Gastrocnemius medialis (tissue), 4 donors: ENCODE measurements around the gene RCVRN. TPM values are rescaled to one million over a fixed set of nuclear protein-coding genes. Genes with fewer than 3 reads are reported as not detected.
A peak's percentile ranks its signal among the peaks of the same experiment; 100 is the strongest.
"Not testable (repeated sequence)": the region's sequence is repeated elsewhere in the genome, so short reads cannot be mapped to it uniquely, and the experiment has no call there.

ENCODE experiments used
- ATAC-seq, 2 donors: fragments of 150-250 bp; one replicate each; pipeline ENCODE4 v1.9.1; 2016
- DNase-seq, 2 donors: peaks; one replicate each; pipeline ENCODE4 v3.0.0-alpha.2; 2019
- H3K27ac ChIP-seq, 4 donors: fragments of 200-600 bp; sonication (generic); 1 replicate in 1 of 4; 2 replicates in 3 of 4; pipeline ENCODE4 v1.5.1; 2016 to 2018; ENCODE audit warnings: mild to moderate bottlenecking in 2 of 4, moderate library complexity in 1 of 4
- H3K27me3 ChIP-seq, 3 donors: fragments of 200-600 bp; sonication (generic) in 2 of 3; 1 replicate in 1 of 3; 2 replicates in 2 of 3; pipeline versions ENCODE4 v1.5.1 to v1.6.0; 2016 to 2019; ENCODE audit warnings: mild to moderate bottlenecking in 1 of 3, moderate library complexity in 1 of 3
- H3K36me3 ChIP-seq, 2 donors: fragments of 200-600 bp; sonication (generic) in 1 of 2; one replicate each; pipeline ENCODE4 v1.5.1; 2017 to 2018
- H3K4me1 ChIP-seq, 2 donors: fragments of 200-600 bp; sonication (generic) in 1 of 2; one replicate each; pipeline ENCODE4 v1.5.1; 2016 to 2017; ENCODE audit warnings: mild to moderate bottlenecking in 2 of 2
- H3K4me3 ChIP-seq, 4 donors: fragments of 200-600 bp; sonication (generic) in 3 of 4; 1 replicate in 1 of 4; 2 replicates in 3 of 4; pipeline ENCODE4 v1.5.1; 2016 to 2019; ENCODE audit warnings: mild to moderate bottlenecking in 2 of 4
- H3K9me3 ChIP-seq, 3 donors: fragments of 200-600 bp; sonication (generic) in 2 of 3; 1 replicate in 1 of 3; 2 replicates in 2 of 3; pipeline ENCODE4 v1.5.1; 2016 to 2019
- POLR2A ChIP-seq, 2 donors: fragments of 450-650 bp; IDR thresholded peaks; one replicate each; pipeline ENCODE4 v1.6.1; 2017; ENCODE audit warnings: antibody characterized with exemption in 2 of 2, mild to moderate bottlenecking in 2 of 2, moderate library complexity in 2 of 2
- in situ Hi-C, 4 donors: fragments of 200-750 bp; cut with MboI; loops; one replicate each; pipeline versions ENCODE4 v1.15.0 to v1.8.0; 2017; ENCODE audit warnings: low sequenced_read_pairs in 4 of 4
- intact Hi-C: fragments of 100-400 bp; cut with DNase I; formaldehyde crosslinking; loops from one replicate; pipeline ENCODE4 v1.15.1; 2023; ENCODE audit warnings: low total_unique reads
- total RNA-seq, 4 donors: library from RNA; depleted of rRNA; stranded (reverse); fragments of >200 nt; gene quantifications; one replicate each; pipeline versions ENCODE4 v1.1.0 to v1.2.3, GENCODE V29; 2016
- TF ChIP-seq, protein P1 (sequence below), 5 experiments: fragments of 450-650 bp in 3 of 5; fragments of 200-600 bp in 2 of 5; sonication (generic) in 2 of 5; IDR thresholded peaks in 4 of 5; conservative IDR thresholded peaks in 1 of 5; 1 replicate in 4 of 5; 2 replicates in 1 of 5; pipeline ENCODE4 v1.5.1; 2016 to 2019; ENCODE audit warnings: antibody characterized with exemption in 5 of 5, mild to moderate bottlenecking in 3 of 5, moderate library complexity in 3 of 5

RCVRN gene
- total RNA-seq, 4 donors from 2014 or later = not detected

DNA sequence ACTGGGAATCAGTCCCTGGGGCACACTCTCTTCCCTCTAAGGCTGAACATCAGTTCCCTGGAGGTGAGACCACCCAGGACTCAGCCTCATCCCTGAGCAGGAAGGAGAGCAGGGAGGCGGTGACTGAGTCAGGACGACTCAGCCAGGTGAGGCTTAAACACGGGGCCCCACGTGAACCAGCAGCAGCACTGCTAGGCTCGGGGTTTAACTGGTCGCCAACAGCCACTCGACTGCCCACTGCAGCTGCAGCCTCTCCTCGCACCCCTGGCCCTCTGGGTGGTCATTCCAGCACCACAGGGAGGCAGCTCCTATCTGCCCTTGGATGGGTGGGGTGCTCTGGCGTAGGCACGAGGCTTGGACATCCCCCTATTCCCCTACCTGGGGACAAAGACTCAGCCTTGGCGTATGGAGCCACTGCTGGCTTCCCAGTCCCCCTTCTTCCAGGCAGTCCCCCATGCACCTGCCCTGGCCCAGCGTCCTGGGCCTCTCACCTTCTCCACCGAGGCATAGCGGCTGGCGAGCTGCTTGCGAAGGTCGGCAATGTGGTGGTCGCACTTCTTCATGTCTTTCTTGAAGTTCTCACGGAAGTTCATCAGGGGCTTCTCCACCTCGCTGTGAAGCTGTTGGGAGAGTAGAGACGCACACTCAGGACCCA is 21.2 kb upstream of the RCVRN start:
- TF ChIP-seq POLR2A (IDR thresholded peaks at IDR 0.05) = no peak
- TF ChIP-seq, protein P1, sequence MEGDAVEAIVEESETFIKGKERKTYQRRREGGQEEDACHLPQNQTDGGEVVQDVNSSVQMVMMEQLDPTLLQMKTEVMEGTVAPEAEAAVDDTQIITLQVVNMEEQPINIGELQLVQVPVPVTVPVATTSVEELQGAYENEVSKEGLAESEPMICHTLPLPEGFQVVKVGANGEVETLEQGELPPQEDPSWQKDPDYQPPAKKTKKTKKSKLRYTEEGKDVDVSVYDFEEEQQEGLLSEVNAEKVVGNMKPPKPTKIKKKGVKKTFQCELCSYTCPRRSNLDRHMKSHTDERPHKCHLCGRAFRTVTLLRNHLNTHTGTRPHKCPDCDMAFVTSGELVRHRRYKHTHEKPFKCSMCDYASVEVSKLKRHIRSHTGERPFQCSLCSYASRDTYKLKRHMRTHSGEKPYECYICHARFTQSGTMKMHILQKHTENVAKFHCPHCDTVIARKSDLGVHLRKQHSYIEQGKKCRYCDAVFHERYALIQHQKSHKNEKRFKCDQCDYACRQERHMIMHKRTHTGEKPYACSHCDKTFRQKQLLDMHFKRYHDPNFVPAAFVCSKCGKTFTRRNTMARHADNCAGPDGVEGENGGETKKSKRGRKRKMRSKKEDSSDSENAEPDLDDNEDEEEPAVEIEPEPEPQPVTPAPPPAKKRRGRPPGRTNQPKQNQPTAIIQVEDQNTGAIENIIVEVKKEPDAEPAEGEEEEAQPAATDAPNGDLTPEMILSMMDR (IDR thresholded peaks at IDR 0.05 in 4 of 5, conservative IDR thresholded peaks at IDR 0.05 in 1 of 5) = no peak
- Histone ChIP-seq H3K4me1 (no peaks in the 10 kb centered on the region), H3K27ac (no peak overlapping the region), H3K9me3 (no peaks in the 10 kb centered on the region), H3K4me3 (no peak overlapping the region), H3K27me3 (peaks cover 0 to 3% (median 0%) of the 10 kb centered on the region in 3 donors), H3K36me3 (no peaks in the 10 kb centered on the region)
- DNase-seq (no peak), ATAC-seq (no peak)
- intact Hi-C loops (no loop called here), in situ Hi-C loops (loop anchor here in 1 of 4 donors (10.0 kb wide), 1 partner anchor 299 kb away; no protein-coding TSS in a partner anchor)

DNA sequence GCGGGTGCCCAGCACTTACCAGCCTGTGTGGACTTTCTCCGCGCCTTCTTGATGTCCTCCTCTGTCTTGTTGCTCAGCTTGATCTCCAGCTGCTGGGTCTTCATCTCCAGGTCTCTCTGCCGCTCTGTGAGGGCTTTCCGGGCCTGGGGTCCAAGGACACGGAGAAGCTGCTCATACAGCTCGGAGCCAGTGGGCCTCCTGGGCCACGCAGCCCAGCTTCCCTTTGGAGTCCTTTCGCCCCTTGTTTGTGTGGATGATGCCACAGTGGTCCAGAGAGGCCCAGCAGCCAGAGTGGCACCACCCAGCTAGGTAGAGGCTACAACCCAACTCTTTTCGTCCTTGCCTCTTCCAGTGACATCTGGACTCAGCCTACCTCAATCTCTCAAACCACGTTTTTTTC is 20.4 kb upstream of the RCVRN start:
- DNase-seq = no peak
- intact Hi-C loops = loop anchor here (2.0 kb wide), 1 partner anchor 33 kb away; no protein-coding TSS in a partner anchor
- no peak for ATAC-seq
- Histone ChIP-seq H3K4me1 (no peaks in the 10 kb centered on the region), H3K9me3 (no peaks in the 10 kb centered on the region), H3K4me3 (no peak overlapping the region), H3K27me3 (no peaks in the 10 kb centered on the region), H3K36me3 (no peaks in the 10 kb centered on the region), H3K27ac (no peak overlapping the region)
- in situ Hi-C loops = loop anchor here in 1 of 4 donors (10.0 kb wide), 1 partner anchor 299 kb away; no protein-coding TSS in a partner anchor
- TF ChIP-seq, protein P1 (IDR thresholded peaks at IDR 0.05 in 4 of 5, conservative IDR thresholded peaks at IDR 0.05 in 1 of 5) = no peak
- TF ChIP-seq POLR2A (IDR thresholded peaks at IDR 0.05) = no peak

DNA sequence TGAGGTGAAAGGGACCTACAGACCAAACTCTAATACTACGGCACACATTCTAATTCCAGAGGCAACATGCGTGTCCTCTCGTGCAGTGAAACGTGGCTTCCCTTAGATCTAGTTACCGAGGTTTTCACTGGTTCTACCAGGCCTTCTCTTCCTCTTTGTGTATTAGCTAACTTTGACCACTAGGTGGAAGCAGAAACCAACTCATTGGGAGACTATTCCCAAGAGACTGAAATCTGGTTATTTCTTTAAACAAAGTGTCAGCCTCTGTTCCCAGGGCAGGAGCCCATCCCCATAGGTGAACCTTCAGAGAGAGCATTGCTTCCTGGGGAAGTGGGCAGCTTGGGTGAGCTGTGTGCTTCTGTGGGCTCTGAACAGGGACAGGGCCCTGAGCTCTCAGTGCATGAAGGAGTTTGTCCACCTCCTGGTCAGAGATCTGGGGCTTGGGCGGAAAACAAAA is 19.7 kb upstream of the RCVRN start:
- intact Hi-C loops = loop anchor here (2.0 to 5.0 kb wide), 3 partner anchors 34 to 688 kb away; no protein-coding TSS in a partner anchor
- in situ Hi-C loops = loop anchor here in 3 of 4 donors (10.0 to 25.0 kb wide), 4 partner anchors 112 to 688 kb away; partner anchors contain the start of gene GSG1L2 (in 1 of the 3)
- Histone ChIP-seq H3K4me3 (no peak overlapping the region), H3K36me3 (no peaks in the 10 kb centered on the region), H3K4me1 (no peaks in the 10 kb centered on the region), H3K9me3 (no peaks in the 10 kb centered on the region), H3K27ac (no peak overlapping the region), H3K27me3 (no peaks in the 10 kb centered on the region)
- DNase-seq (no peak), ATAC-seq (peak; percentile 76 to 89)
- TF ChIP-seq, protein P1 (IDR thresholded peaks at IDR 0.05 in 4 of 5, conservative IDR thresholded peaks at IDR 0.05 in 1 of 5) = peak; percentile 61 to 78 (median 76)
- TF ChIP-seq POLR2A (IDR thresholded peaks at IDR 0.05) = no peak

DNA sequence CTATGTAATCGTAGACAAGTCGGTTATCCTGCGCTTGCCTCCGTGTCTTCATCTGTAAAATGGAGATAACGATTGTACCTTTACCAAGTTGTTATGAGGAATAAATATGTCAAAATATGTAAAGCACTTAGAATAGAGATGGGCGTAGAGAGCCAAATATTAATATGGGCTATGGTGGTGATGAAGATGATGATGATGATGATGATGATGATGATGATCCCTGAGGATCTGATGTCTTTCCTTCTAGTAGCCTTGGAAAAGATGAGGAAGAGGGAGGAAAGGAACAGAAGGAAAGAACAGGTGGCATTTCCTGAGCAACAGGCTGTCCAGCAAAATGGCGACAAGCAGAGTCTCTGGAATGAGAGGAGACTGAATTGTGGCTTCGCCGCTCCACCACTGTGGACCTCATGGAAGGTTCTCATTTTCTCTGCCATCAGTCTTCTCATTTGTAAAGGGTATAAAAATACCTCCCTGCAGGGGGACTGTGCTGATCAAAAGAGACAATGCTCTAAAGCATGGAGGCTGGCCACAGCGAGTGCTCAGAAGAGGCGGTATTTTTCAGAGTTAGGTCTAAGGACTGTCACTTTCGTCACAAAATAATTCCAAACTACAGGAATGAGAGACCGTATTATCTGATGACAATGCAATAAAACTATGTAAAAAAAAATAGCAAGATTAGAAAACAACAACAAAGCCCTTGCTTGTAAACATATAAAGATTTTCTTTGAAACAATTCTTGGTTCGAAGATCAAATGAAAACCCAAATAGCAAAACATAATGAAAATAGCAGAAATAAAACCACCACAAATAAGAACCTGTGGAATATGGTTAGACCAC is 17.2 kb upstream of the RCVRN start:
- intact Hi-C loops = loop anchor here (5.0 kb wide), 2 partner anchors 305 to 690 kb away; no protein-coding TSS in a partner anchor
- no peak for DNase-seq
- H3K4me3 ChIP-seq = no peak overlapping the region
- no peaks in the 10 kb centered on the region for H3K36me3 ChIP-seq
- TF ChIP-seq, protein P1 (IDR thresholded peaks at IDR 0.05 in 4 of 5, conservative IDR thresholded peaks at IDR 0.05 in 1 of 5) = no peak
- TF ChIP-seq POLR2A (IDR thresholded peaks at IDR 0.05) = no peak
- no peak for ATAC-seq
- H3K4me1 ChIP-seq = no peaks in the 10 kb centered on the region
- H3K27me3 ChIP-seq = no peaks in the 10 kb centered on the region
- H3K9me3 ChIP-seq = no peaks in the 10 kb centered on the region
- H3K27ac ChIP-seq = no peak overlapping the region
- in situ Hi-C loops = loop anchor here in 3 of 4 donors (10.0 to 25.0 kb wide), 4 partner anchors 110 to 690 kb away; partner anchors contain the start of gene GSG1L2 (in 1 of the 3)

DNA sequence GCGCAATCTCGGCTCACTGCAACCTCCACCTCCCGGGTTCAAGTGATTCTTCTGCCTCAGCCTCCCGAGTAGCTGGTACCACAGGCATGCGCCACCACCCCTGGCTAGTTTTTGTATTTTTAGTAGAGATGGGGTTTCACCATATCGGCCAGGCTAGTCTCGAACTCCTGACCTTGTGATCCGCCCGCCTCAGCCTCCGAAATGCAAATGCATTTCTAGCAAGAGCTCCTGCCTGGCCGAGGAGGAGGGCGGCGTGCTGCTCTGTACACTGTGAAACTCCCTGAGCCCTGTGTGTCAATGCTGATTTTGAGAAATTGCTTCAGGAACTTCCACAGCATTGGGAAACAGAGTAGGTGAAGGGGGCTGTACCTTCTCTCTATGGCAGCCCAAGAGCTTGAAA is 16.1 kb upstream of the RCVRN start:
- not testable (repeated sequence) for H3K4me1 ChIP-seq, DNase-seq, H3K4me3 ChIP-seq, H3K27ac ChIP-seq, ATAC-seq, H3K9me3 ChIP-seq, H3K36me3 ChIP-seq, H3K27me3 ChIP-seq
- intact Hi-C loops = loop anchor here (5.0 kb wide), 2 partner anchors 306 to 691 kb away; no protein-coding TSS in a partner anchor
- in situ Hi-C loops = loop anchor here in 3 of 4 donors (10.0 to 25.0 kb wide), 4 partner anchors 109 to 691 kb away; partner anchors contain the start of gene GSG1L2 (in 1 of the 3)
